Hippocampal formation (tissue), 2 donors: Measurements from ENCODE around the gene AZI2.
A peak's percentile ranks its signal among the peaks of the same experiment; 100 is the strongest.

Experiments
- DNase-seq, 2 donors: peaks; one replicate each; lab custom pipeline; 2025; lab: John Stamatoyannopoulos, UW

AZI2 gene

GRCh38 chr3:28301688-28302087 is 46.9 kb downstream of the AZI2 start:
- no peak for DNase-seq

DNA sequence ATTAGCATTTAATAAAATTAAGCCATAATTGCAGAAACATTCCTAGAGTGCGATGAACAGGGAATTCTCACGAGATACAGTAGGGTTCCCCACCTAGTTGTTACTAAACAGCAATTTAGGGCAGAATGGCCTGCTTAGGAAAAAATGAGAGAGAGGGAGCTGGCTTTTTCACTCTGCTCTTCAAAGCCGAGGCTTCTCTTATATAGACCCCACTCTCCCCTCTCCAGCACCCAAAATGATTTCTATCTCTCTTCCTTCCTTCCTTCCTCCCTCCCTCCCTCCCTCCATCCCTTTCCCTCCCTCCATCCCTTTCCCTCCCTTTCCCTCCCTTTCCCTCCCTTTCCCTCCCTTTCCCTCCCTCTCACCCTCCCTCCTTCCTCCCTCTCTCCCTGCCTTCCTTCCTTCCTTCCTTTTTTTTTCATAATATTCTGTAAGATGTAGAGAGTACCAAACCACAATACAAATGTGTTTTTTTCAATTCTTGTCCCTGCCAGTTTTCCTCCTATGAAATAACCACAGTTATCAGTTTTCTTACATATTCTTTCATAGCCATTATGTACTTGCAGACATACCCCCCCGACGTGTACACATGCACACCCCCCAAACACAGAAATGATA is 48.2 kb downstream of the AZI2 start:
- DNase-seq: no peak

GRCh38 chr3:28299705-28300104 is 48.9 kb downstream of the AZI2 start:
- DNase-seq: no peak

DNA sequence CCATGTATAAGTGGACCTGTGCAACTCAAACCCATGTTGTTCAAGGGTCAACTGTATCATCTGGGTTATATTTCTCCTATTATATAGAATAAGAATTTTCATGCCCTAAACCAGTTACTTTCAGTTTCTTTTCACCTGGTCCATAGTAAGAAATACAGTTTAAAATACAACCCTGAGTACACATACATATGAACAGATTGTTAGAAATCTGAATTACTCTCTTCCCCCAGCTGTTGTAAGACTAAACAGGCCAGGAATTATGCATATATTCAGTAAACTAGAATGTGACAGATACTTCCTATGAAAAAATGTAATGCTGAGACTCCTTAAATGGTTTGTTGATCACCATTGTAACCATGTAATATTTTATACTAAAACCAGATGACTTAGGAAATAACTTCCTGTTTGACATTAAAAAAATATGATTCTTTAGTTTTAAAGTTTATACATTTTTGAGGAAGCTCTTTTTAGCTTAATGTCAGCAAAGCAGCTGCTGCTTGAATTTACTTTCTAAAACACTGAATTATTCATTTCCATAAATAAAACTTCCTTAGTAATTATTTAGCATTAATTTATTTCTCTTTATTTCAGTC is 52.6 kb downstream of the AZI2 start:
- DNase-seq: no peak

GRCh38 chr3:28294667-28295413 is 53.8 kb downstream of the AZI2 start:
- no peak for DNase-seq

GRCh38 chr3:28292622-28293021 is 56.0 kb downstream of the AZI2 start:
- no peak for DNase-seq

DNA sequence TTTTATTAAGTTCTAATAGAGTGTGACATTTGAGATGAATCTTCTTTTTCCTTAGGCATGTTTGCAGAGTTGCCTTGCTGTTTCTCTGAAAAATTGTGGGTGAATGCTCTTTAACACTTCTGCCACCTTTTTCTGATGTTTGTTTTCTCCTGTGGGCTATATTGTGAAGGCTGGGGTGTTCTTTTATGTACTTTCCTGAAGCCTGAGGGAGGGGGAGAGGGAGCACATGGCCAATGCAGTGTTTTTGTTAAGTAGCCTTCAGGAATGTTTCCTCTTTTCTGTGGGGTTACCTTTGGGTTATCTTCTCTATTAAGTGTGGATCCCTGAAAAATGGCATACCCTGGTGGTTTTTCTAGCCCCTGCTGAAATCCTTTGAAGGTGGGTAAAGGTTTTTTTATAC is 57.0 kb downstream of the AZI2 start:
- DNase-seq: no peak

DNA sequence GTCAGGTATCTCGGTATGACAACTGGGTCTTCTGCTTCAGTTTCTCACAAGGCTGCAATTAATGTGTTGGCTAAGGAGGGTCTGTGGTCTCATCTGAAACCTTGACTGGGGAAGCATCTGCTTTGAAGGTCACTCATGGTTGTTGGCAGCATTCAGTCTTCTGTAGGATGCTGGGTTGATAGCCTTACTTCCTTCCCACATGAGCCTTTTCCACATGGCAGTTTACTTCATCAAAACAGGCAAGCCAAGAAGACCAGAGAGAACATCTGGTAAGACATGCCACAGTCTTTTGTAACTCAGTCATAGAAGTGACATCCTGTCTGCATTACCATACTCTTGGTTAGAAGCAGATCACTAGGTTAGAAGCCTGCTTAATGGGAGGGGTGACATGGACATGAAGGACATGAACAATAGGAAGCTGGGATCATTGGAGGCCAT is 57.7 kb downstream of the AZI2 start:
- DNase-seq: no peak

GRCh38 chr3:28287046-28287445 is 61.6 kb downstream of the AZI2 start:
- DNase-seq: no peak

DNA sequence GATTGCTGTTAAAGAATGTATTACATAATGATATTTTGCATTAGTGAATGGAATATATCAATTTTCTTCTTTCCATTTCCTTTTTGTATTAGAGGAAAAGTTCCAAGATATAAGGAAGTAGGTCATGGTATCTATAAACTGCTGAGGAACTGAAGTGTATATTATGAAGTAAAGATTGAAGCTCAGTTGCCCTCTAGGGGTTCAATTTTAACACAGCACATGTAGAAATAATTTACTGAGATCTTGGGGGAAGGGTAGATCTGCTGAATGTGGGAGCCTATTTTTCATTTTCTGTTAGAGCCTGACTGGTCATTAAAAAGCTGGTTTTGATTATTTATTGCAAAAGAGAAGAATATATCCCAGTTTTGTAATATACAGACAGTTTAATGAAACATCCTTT is 62.0 kb downstream of the AZI2 start:
- peak in 1 of 2 donors; percentile 47 for DNase-seq

- no peak for DNase-seq
These were observed 67.8 kb downstream of the AZI2 start for GRCh38 chr3:28280781-28281180.

- no peak for DNase-seq
These were observed 68.9 kb downstream of the AZI2 start for GRCh38 chr3:28279770-28280169.

DNA sequence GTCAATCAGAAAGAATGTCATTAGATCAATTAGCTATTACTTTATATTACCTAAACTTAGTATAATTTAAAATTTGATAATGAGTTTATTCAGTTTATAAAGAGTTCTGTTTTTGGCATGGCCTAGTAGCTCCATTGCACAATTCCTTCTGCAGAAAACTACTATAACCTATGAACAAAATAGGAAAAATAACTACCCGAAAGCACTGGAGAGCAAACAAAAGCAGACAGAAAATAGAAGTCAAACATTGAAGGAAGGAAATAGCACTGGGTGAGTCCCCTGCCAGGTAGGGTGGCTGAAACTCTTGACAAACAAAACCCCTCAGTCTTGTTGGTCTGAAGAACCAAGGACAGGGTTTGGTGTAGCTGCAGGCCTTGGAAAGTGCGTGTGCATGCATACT is 69.7 kb downstream of the AZI2 start:
- DNase-seq: no peak

DNA sequence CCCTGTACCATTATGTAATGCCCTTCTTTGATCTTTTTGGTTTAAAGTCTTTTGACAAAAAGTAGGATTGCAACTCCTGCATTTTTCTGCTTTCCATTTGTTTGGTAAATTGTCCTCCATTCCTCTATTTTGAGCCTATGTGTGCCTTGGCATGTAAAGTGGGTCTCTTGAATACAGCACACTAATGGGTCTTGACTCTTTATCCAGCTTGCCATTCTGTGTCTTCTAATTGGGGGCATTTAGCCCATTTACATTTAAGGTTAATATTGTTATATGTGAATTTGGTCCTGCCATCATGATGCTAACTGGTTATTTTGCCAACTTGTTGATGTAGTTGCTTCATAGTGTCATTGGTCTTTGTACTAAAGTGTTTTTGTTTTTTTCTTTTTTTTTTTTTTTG is 74.8 kb downstream of the AZI2 start:
- no peak for DNase-seq
